SK-MEL-5 (cell line): ENCODE measurements around the gene AARS1. TPM values are rescaled to one million over a fixed set of nuclear protein-coding genes. Genes with fewer than 3 reads are reported as not detected.
A peak's percentile ranks its signal among the peaks of the same experiment; 100 is the strongest.
"Not testable (repeated sequence)": the region's sequence is repeated elsewhere in the genome, so short reads cannot be mapped to it uniquely, and the experiment has no call there.

Experiments
- DNase-seq: peaks from one replicate; pipeline ENCODE4 v3.0.0-alpha.2; 2016; ENCODE audit warnings: low read depth, low spot score
- in situ Hi-C: cut with HindIII; loops from 2 replicates; pipeline ENCODE4 v1.10.0; 2016; ENCODE audit warnings: low sequenced_read_pairs, high pct_unique_total_duplicates, low pct_unique_long_range_greater_than_20kb
- total RNA-seq: library from RNA; depleted of rRNA; stranded (reverse); fragments of >200 nt; shearing (Covaris generic); gene quantifications from 2 replicates; pipeline ENCODE4 v1.2.3, GENCODE V29; 2014

Gene AARS1
- total RNA-seq, 1 experiment from 2014 or later, result 96.7 TPM

- in situ Hi-C loops, result no loop called here
- no peak for DNase-seq
Measured at GRCh38 chr16:70290949-70291519, 1.7 kb upstream of the AARS1 start.

DNA sequence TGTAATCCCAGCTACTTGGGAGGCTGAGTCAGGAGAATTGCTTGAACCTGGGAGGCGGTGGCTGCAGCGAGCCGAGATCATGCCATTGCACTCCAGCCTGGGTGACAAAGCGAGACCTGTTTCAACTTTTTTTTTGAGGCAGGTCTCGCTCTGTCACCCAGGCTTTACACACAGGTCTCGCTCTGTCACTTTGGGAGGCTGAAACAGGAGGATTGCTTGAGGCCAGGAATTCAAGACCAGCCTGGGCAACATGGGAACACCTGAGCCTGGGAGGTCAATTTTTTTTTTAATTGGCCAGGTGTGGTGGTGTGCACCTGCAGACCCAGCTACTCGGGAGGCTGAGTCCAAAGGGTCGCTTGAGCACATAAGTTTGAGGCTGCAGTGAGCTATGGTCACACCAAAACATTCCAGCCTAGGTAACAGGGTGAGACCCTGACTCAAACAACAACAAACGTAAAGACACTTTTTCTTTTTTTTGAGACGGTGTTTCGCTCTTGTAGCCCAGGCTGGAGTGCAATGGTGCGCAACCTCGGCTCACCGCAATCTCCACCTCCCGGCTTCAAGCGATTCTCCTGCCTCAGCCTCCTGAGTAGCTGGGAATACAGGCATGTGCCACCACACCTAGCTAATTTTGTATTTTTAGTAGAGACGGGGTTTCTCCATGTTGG, 1.9 kb downstream of the AARS1 start:
- in situ Hi-C loops, DNase-seq: not testable (repeated sequence)

GRCh38 chr16:70276392-70276791, 12.9 kb downstream of the AARS1 start:
- DNase-seq, result no peak
- in situ Hi-C loops, result no loop called here

- DNase-seq, result no peak
- in situ Hi-C loops, result no loop called here
Measured at GRCh38 chr16:70271696-70272095, 17.6 kb downstream of the AARS1 start.

DNA sequence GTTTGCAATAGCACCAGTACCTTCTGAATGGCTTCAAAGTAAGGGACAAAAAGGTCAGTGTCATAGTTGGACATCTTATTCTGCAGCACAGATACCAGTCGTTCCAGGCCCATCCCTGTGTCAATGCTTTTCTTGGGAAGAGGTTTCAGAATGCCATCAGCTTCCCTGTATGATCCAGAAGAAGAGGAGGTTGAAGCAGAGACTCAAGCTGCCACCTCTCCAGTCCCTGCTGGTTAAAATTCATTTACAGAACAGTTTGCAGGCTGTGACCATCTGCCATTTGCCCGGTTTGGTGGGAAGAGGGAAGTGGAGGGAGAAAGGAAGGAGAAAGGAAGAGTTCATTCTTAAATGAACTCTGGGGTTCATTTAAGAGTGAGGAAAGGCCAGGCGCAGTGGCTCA, 19.1 kb downstream of the AARS1 start:
- in situ Hi-C loops, result no loop called here
- DNase-seq, result no peak

- peak; percentile 33 for DNase-seq
- in situ Hi-C loops, result no loop called here
Measured at GRCh38 chr16:70269471-70269870, 19.8 kb downstream of the AARS1 start.

DNA sequence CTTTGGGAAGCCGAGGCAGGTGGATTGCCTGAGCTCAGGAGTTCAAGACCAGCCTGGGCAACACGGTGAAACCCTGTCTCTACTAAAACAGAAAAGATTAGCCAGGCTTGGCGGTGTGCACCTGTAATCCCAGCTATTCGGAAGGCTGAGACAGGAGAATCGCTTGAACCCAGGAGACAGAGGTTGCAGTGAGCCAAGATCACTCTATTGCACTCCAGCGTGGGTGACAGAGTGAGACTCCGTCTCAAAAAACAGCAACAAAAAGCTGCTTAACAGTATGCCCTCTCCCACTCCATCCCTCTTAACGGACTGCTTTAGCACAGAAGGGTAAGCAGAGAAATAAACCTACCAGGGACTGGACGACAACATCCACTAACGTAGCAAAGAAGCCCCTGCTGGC, 21.4 kb downstream of the AARS1 start:
- DNase-seq, in situ Hi-C loops: not testable (repeated sequence)

DNA sequence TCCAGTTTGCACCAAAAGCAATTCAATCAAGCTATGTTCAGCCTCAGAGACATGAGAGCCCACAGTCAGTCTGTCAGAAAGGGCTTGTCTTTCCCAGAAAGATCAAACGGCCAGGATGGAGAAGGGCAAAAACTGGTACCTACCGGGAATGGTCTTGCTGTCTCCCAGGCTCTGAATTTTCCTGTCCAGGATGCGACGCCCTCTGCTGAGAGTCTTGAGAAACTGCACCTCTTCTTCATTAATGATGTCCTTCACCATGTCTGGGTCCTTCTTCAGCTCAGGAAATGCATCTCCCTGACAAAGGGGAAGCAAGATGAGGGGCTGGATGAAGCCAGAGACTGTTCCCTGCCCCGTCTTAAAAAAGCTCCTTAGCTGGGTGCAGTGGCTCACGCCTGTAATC, 21.8 kb downstream of the AARS1 start:
- peak; percentile 70 for DNase-seq
- in situ Hi-C loops, result no loop called here

DNA sequence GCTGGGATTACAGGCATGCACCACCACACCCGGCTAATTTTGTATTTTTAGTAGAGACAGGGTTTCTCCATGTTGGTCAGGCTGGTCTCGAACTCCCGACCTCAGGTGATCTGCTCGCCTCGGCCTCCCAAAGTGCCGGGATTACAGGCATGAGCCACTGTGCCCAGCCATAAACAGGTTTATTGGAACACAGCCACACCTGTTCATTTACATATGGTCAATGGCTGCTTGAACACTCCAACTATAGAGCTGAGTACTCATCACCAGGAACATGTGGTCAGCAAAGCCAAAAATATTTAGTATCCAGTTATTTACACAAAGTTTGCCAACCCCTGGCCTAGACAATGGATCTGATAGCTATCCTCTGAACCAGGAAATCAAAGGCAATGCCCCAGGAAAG, 29.4 kb downstream of the AARS1 start:
- in situ Hi-C loops, DNase-seq: not testable (repeated sequence)

DNA sequence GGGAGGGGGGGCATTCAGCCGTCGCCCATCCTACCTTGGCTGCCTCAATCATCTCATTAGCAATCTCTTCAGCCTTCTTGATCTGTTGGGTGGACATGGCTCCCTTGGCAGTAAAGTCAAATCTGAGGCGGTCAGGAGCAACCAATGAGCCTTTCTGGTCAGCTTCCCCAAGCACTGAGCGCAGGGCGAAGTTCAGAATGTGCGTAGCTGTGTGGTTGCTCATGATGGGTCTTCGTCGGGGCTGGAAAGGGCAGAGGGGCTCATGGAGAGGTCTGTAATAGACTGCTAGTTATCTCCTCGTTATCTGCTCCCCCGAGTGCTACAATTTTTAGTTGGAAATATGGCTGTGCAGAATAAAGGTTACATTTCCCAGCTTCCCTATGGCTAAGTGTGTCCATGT, 30.4 kb downstream of the AARS1 start:
- in situ Hi-C loops, result no loop called here

DNA sequence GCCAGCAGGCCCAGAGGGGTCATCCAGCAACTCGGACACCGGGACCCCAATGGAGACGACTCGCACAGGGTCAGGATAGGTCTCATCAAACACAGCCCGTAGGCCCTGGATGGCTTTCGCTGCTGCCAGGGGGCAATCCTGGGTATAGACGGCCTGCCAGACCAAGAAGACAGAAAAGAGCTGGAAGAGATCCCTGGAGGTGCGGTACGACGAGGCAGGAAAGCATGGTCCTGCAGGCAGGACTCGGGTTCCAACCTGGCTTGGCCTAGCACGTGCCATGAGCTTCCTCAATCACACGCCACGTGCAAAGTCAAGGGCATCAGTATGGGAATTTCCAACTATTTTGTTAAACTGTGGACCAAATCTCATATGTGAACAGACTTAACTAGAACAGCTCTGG, 31.2 kb downstream of the AARS1 start:
- in situ Hi-C loops, result no loop called here
- no peak for DNase-seq

More for the DNA sequence above, 30.4 kb downstream of the AARS1 start:
- no peak for DNase-seq

DNA sequence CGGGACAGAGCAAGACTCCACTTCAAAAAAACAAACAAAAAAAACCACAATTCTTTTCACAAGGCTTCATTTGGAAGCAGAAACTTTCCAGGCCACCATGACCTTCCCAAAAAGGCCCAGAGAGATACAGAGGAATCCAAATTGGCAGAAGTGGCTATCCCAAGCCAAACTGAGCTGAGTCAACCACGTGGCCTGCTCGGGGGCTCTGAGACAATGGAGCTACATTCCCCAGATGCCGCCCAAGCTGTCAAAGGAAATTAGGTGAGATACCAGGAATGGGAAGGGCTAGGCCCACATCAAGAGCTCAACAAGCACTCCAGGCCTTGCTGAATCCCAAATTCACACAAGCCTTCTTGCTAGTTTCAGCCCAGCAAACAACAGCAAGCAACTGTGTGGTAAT, 31.9 kb downstream of the AARS1 start:
- in situ Hi-C loops, result no loop called here
- no peak for DNase-seq

DNA sequence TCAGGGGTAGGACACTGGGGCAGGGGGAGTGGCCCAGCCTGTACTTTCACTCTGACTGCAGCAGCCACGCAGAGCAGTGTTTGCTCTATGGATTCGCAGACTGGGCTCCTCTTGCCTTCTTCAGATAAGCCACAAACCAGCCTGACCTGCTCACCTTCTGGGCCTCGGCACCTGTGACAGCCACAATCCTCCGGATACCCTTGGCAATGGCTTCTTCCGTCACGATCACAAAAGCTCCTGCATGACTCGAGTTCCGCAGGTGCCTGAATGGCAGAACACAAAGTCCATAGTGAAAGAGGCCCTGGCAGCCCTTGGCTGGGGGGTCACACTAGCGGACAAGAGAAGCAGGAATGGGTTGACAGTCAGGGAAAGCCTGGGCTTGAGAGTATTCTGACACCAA, 33.7 kb downstream of the AARS1 start:
- DNase-seq, result no peak
- in situ Hi-C loops, result no loop called here

DNA sequence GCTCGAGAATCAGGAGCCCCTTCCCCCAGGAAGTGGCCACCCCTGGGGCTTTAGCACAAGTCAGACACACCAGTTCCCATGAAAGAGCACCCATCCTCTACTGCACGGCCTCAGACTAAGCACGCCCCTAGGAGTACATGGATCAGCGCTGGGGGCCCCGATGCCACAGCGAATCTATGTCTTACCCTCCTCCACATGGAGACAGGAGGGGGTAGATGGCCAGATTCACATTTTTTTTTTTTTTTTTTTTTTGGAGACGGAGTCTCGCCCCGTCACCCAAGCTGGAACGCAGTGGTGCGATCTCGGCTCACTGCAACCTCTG, 34.4 kb downstream of the AARS1 start:
- DNase-seq, result no peak
- in situ Hi-C loops, result no loop called here

DNA sequence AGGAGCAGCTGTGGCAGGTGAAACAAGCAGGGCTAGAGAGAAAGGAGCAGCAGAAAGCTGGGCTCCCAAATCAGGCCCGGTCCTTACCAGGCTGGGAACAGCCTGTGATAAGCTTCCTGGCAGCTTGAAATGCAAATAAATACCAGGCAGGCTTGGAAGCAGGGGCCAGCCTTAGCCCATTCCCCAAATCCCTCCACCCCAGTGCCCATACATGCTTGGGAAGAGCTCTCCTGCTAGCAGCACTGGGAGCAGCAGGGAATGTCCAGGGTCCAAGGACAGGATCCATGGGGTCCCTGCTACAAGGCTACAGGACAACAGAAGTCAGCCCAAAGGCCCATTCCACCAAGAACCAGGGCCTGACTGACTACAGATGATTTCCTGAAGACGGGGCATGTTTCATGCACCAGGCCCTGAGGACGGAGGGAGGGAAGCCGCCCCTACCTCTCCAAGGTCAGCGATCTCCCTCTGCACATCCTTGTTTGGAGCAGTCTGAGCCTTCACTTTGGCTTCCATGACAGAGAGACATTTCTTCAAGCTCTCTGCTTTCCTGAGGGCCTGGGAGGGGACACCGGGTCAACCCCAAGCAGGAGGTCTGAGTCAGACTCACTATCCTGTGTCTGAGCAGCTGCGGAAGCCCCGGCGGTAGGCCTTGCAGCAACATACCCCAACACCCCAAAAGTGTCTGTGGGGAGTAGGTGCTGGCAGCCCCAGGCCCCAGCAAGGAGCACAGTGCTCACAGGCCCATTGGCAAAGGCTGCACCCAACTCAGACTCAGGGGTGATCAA, 34.9 kb downstream of the AARS1 start:
- in situ Hi-C loops, result no loop called here

DNA sequence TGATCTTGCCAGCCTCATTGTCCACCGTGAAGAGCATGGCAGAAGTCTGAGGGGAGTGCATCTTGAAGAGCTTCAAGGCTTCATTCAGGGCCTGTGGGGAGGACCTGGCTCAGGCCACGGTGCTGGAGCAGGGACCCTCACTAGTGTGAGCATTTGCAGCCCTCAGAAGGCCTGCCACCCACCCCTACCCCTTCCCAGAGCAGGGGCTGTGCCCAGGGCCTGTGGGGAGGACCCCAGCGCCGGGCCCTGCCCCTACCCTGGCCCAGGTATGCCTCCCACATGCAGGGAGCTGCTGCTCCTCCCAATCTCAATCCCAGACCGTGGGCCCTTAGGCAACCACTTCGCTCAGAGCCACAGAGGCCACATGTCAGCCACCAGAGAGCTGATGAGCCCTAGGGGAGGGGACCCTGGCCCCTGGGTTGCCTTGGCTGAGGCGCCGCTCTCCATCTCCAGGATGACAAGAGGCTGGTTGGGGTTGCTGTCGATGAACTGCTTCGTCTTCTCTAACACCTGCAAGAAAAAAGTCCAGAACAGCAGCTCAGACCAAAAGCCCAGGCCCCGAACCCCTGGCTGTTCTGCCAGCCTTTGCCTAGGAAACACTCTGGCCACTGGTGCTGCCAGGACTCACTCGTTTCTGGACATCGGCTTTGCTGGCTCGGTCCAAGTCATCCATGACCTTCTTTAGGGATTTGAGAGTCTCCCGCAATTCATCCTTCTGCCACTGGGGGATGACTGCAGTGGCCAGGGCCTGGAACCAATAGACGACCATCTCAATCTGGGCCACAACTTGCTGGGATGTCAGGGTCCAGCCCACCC, 35.8 kb downstream of the AARS1 start:
- in situ Hi-C loops, result no loop called here
- peak; percentile 45 for DNase-seq

More for the DNA sequence above, 34.9 kb downstream of the AARS1 start:
- no peak for DNase-seq

GRCh38 chr16:70252355-70252988, 36.8 kb downstream of the AARS1 start:
- peak; percentile 39 for DNase-seq
- in situ Hi-C loops, result no loop called here
